Psoas muscle (tissue), 8 donors: ENCODE results near the gene PRSS2. TPM values are rescaled to one million over a fixed set of nuclear protein-coding genes. Genes with fewer than 3 reads are reported as not detected.
"Not testable (repeated sequence)": the region's sequence is repeated elsewhere in the genome, so short reads cannot be mapped to it uniquely, and the experiment has no call there.

Experiments used
- ATAC-seq, 4 donors: fragments of 200-7000 bp; cut with Tn5 transposase; one replicate each; pipeline ENCODE4 v1.9.1; 2020; ENCODE audit warnings: moderate library complexity in 3 of 4, mild to moderate bottlenecking in 2 of 4
- DNase-seq, 2 donors: peaks; one replicate each; pipeline ENCODE4 v3.0.0-alpha.2; 2020
- H3K27ac ChIP-seq: fragments of 200-600 bp; one replicate; pipeline ENCODE4 v1.8.0; 2022
- H3K27me3 ChIP-seq, 3 donors: fragments of 200-600 bp in 1 of 3; one replicate each; pipeline versions ENCODE4 v1.6.1 to v1.8.0; 2013 to 2022; ENCODE audit warnings: low read length in 2 of 3, mild to moderate bottlenecking in 2 of 3, moderate library complexity in 1 of 3; ENCODE audit not compliant: insufficient read depth in 3 of 3
- H3K36me3 ChIP-seq, 2 donors: fragments of 200-600 bp in 1 of 2; one replicate each; pipeline versions ENCODE4 v1.6.1 to v1.8.0; 2013 to 2022; ENCODE audit warnings: low read depth in 1 of 2, mild to moderate bottlenecking in 1 of 2, moderate library complexity in 1 of 2; ENCODE audit not compliant: insufficient read depth in 1 of 2
- H3K4me1 ChIP-seq: fragments of 200-600 bp; one replicate; pipeline ENCODE4 v1.8.0; 2022
- H3K4me3 ChIP-seq: fragments of 200-600 bp; one replicate; pipeline ENCODE4 v1.8.0; 2022; ENCODE audit warnings: mild to moderate bottlenecking
- H3K9me3 ChIP-seq: fragments of 200-600 bp; one replicate; pipeline ENCODE4 v1.8.0; 2022
- CTCF ChIP-seq: fragments of 200-600 bp; IDR thresholded peaks from one replicate; pipeline ENCODE4 v1.8.0; 2022; ENCODE audit warnings: antibody characterized with exemption
- WGBS, 3 donors: extraction: QIAGEN DNeasy Blood & Tissue Kit; methylation state at CpG; one replicate each; pipeline versions ENCODE4 v1.1.6 to v1.1.7; 2013; 5-methylcytosine and 5-hydroxymethylcytosine counted together
- intact Hi-C, 2 donors: fragments of 100-400 bp; cut with DNase I; formaldehyde crosslinking; loops; one replicate each; pipeline versions ENCODE4 v1.11.0 to v1.14.2; 2022
- polyA plus RNA-seq, 3 donors: library from polyadenylated mRNA; stranded (reverse); fragments of 200-250 nt; gene quantifications; one replicate each; pipeline ENCODE4 v1.2.3, GENCODE V29; 2013
- total RNA-seq, 4 donors: library from RNA; stranded (reverse); fragmentation: NEBNext Ultra II Directional in 2 of 4; extraction: Animal tissue kit (Norgen Biotek cat#: 25700) in 2 of 4; gene quantifications; one replicate each; pipeline versions ENCODE4 v1.2.1 to v1.2.4, GENCODE V29; 2021 to 2023
- donor health status: healthy with polysubstance abuse.
- donor health status: DM: no; HTN: no; CAD: no; lungs with moderate emphysema.
- donor health status: Bipolar disorder and iron deficiency.
- donor health status: healthy.
- donor health status: DM: yes; HTN: yes; CAD: no.
- donor health status: DM: no; HTN: no; CAD: no.
- donor health status: DM: no; HTN: no; CAD: no.
- donor health status: DM: yes; HTN: yes; CAD: no.

Gene PRSS2
- total and polyA plus RNA-seq, 7 donors = 0.04 to 6.2 (median 1.7) TPM; not detected in 2

- no peak for ATAC-seq
- Histone ChIP-seq H3K4me1 (no peaks in the 10 kb centered on the region), H3K9me3 (no peaks in the 10 kb centered on the region), H3K4me3 (no peak overlapping the region), H3K27ac (no peak overlapping the region), H3K27me3 (no peaks in the 10 kb centered on the region), H3K36me3 (no peaks in the 10 kb centered on the region)
- no peak for TF ChIP-seq CTCF
- intact Hi-C loops = no loop called here
- DNase-seq = no peak
- WGBS, 3 donors = 74 to 96% (median 81%) methylated on average over 12 of the region's 12 CpGs
Measured at GRCh38 chr7:142773230-142773629, 2.5 kb downstream of the PRSS2 start.

GRCh38 chr7:142773937-142774744, 3.4 kb downstream of the PRSS2 start:
- WGBS, 3 donors = 65 to 82% (median 79%) methylated on average over 4 of the region's 4 CpGs
- ATAC-seq (no peak), DNase-seq (no peak)
- Histone ChIP-seq H3K27ac (no peak overlapping the region), H3K27me3 (no peaks in the 10 kb centered on the region), H3K36me3 (no peaks in the 10 kb centered on the region), H3K4me3 (no peak overlapping the region), H3K4me1 (no peaks in the 10 kb centered on the region), H3K9me3 (no peaks in the 10 kb centered on the region)
- intact Hi-C loops = no loop called here
- no peak for TF ChIP-seq CTCF

GRCh38 chr7:142774826-142775225, 4.1 kb downstream of the PRSS2 start:
- no peak overlapping the region for H3K4me3 ChIP-seq
- no peak for ATAC-seq
- DNase-seq = no peak
- 38 to 59% (median 40%) methylated on average over 8 of the region's 8 CpGs for WGBS, 3 donors
- no peak for TF ChIP-seq CTCF
- no peaks in the 10 kb centered on the region for H3K36me3 ChIP-seq
- no peaks in the 10 kb centered on the region for H3K9me3 ChIP-seq
- H3K27ac ChIP-seq = no peak overlapping the region
- intact Hi-C loops = no loop called here
- no peaks in the 10 kb centered on the region for H3K4me1 ChIP-seq
- H3K27me3 ChIP-seq = no peaks in the 10 kb centered on the region

- H3K27ac ChIP-seq, H3K27me3 ChIP-seq, H3K36me3 ChIP-seq, H3K4me3 ChIP-seq, H3K4me1 ChIP-seq, DNase-seq, intact Hi-C loops, ATAC-seq, H3K9me3 ChIP-seq: not testable (repeated sequence)
- 63 to 72% (median 66%) methylated on average over 6 of the region's 6 CpGs for WGBS, 3 donors
Measured at GRCh38 chr7:142775351-142776115, 4.8 kb downstream of the PRSS2 start.

- no peaks in the 10 kb centered on the region for H3K27me3 ChIP-seq
- ATAC-seq (no peak), DNase-seq (no peak)
- no peak overlapping the region for H3K4me3 ChIP-seq
- no peak for TF ChIP-seq CTCF
- no peaks in the 10 kb centered on the region for H3K36me3 ChIP-seq
- no peaks in the 10 kb centered on the region for H3K4me1 ChIP-seq
- intact Hi-C loops = no loop called here
- no peak overlapping the region for H3K27ac ChIP-seq
- 59 to 75% (median 63%) methylated on average over 9 of the region's 9 CpGs for WGBS, 3 donors
- H3K9me3 ChIP-seq = no peaks in the 10 kb centered on the region
Measured at GRCh38 chr7:142776206-142776844, 5.6 kb downstream of the PRSS2 start.

GRCh38 chr7:142776845-142777225, 6.1 kb downstream of the PRSS2 start:
- intact Hi-C loops, H3K4me1 ChIP-seq: not testable (repeated sequence)

More at GRCh38 chr7:142776845-142777225, 6.1 kb downstream of the PRSS2 start:
- H3K4me3 ChIP-seq, DNase-seq, H3K36me3 ChIP-seq, H3K9me3 ChIP-seq, H3K27me3 ChIP-seq, ATAC-seq, H3K27ac ChIP-seq: not testable (repeated sequence)
- 90 to 98% (median 91%) methylated on average over 2 of the region's 2 CpGs for WGBS, 3 donors
